ENCODE results near the gene VTI1A.

- TF ChIP-seq CREB1 (CRISPR knock-in tag; IDR thresholded peaks at IDR 0.05; ENCODE audit: low read depth) (no peak), EZH2phosphoT487 (IDR thresholded peaks at IDR 0.05; ENCODE audit: unreplicated experiment) (no peak), REST (IDR thresholded peaks at IDR 0.05; ENCODE audit: unreplicated experiment) (no peak), EZH2 (IDR thresholded peaks at IDR 0.05; ENCODE audit: low read depth, unreplicated experiment) (no peak), POLR2AphosphoS5 (IDR thresholded peaks at IDR 0.05; ENCODE audit: low read depth) (no peak), NANOG (IDR thresholded peaks at IDR 0.05; ENCODE audit: borderline replicate concordance) (no peak)
- TF ChIP-seq, protein P1, sequence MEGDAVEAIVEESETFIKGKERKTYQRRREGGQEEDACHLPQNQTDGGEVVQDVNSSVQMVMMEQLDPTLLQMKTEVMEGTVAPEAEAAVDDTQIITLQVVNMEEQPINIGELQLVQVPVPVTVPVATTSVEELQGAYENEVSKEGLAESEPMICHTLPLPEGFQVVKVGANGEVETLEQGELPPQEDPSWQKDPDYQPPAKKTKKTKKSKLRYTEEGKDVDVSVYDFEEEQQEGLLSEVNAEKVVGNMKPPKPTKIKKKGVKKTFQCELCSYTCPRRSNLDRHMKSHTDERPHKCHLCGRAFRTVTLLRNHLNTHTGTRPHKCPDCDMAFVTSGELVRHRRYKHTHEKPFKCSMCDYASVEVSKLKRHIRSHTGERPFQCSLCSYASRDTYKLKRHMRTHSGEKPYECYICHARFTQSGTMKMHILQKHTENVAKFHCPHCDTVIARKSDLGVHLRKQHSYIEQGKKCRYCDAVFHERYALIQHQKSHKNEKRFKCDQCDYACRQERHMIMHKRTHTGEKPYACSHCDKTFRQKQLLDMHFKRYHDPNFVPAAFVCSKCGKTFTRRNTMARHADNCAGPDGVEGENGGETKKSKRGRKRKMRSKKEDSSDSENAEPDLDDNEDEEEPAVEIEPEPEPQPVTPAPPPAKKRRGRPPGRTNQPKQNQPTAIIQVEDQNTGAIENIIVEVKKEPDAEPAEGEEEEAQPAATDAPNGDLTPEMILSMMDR (conservative IDR thresholded peaks at IDR 0.05; ENCODE audit: low read depth in 2 of 2) = no peak
Observed at GRCh38 chr10:112517451-112517862, 70.4 kb downstream of the VTI1A start.
